Body of pancreas (tissue), 4 donors: ENCODE data around the gene ATP13A2.

Experiments
- POLR2A ChIP-seq, 3 donors: fragments of 450-650 bp; IDR thresholded peaks; one replicate each; pipeline ENCODE4 v1.6.1; 2016; ENCODE audit warnings: antibody characterized with exemption in 3 of 3, mild to moderate bottlenecking in 2 of 3
- TF ChIP-seq, protein P1 (sequence below), 7 experiments: fragments of 450-650 bp in 4 of 7; fragments of 200-600 bp in 3 of 7; sonication (generic) in 3 of 7; IDR thresholded peaks; one replicate each; pipeline ENCODE4 v1.5.1; 2016 to 2019; ENCODE audit warnings: antibody characterized with exemption in 7 of 7

DNA sequence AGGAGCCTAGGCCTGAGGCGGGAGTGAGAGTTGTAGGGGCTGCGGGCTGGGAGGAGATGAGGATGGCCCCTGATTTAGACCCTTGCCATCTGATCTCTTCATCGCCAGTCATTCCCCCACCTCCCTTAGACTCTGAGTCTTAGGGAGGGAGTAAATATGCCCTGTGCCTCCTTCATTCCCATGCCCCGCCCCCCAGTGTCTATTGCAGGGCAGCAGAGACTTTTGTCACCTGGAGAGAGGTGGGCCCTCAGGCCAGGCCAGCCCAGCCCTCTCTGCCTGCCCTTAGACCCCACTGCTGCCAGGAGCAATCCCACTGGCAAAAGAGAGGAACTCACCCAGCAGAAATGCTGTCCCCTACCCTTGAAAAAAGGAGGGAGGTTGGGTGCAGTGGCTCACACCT lies 28.1 kb downstream of the ATP13A2 start:
- TF ChIP-seq, protein P1, sequence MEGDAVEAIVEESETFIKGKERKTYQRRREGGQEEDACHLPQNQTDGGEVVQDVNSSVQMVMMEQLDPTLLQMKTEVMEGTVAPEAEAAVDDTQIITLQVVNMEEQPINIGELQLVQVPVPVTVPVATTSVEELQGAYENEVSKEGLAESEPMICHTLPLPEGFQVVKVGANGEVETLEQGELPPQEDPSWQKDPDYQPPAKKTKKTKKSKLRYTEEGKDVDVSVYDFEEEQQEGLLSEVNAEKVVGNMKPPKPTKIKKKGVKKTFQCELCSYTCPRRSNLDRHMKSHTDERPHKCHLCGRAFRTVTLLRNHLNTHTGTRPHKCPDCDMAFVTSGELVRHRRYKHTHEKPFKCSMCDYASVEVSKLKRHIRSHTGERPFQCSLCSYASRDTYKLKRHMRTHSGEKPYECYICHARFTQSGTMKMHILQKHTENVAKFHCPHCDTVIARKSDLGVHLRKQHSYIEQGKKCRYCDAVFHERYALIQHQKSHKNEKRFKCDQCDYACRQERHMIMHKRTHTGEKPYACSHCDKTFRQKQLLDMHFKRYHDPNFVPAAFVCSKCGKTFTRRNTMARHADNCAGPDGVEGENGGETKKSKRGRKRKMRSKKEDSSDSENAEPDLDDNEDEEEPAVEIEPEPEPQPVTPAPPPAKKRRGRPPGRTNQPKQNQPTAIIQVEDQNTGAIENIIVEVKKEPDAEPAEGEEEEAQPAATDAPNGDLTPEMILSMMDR (IDR thresholded peaks at IDR 0.05): no peak
- TF ChIP-seq POLR2A (IDR thresholded peaks at IDR 0.05): no peak
